Smooth muscle cell (in vitro differentiated cells): Measurements from ENCODE around the gene TSPO. TPM values are rescaled to one million over a fixed set of nuclear protein-coding genes. Genes with fewer than 3 reads are reported as not detected.

Source experiments
- DNase-seq: peaks from one replicate; lab custom pipeline; 2025; ENCODE audit not compliant: unreplicated experiment; lab: John Stamatoyannopoulos, UW
- H2AFZ ChIP-seq: fragments of 200-600 bp; sonication (generic); 2 replicates; pipeline ENCODE4 v1.6.0; 2016; ENCODE audit warnings: antibody characterized with exemption, low read depth, mild to moderate bottlenecking
- H3F3A ChIP-seq: fragments of 200-600 bp; sonication (generic); 2 replicates; pipeline ENCODE4 v1.6.0; 2017; ENCODE audit warnings: antibody characterized with exemption, low read depth
- H3K27ac ChIP-seq: fragments of 200-600 bp; sonication (generic); 2 replicates; pipeline ENCODE4 v1.5.1; 2016; ENCODE audit warnings: low read depth, mild to moderate bottlenecking
- H3K27me3 ChIP-seq: fragments of 200-600 bp; sonication (generic); 2 replicates; pipeline ENCODE4 v1.6.1; 2016; ENCODE audit warnings: low read depth, mild to moderate bottlenecking
- H3K36me3 ChIP-seq: fragments of 200-600 bp; sonication (generic); 2 replicates; pipeline ENCODE4 v1.5.1; 2016; ENCODE audit warnings: low read depth
- H3K4me1 ChIP-seq: fragments of 200-600 bp; sonication (generic); 2 replicates; pipeline ENCODE4 v1.5.1; 2016; ENCODE audit warnings: low read depth
- H3K4me2 ChIP-seq: fragments of 200-600 bp; sonication (generic); 2 replicates; pipeline ENCODE4 v1.6.0; 2016; ENCODE audit warnings: mild to moderate bottlenecking
- H3K4me3 ChIP-seq: fragments of 200-600 bp; sonication (generic); 2 replicates; pipeline ENCODE4 v1.5.1; 2016; ENCODE audit warnings: mild to moderate bottlenecking
- H3K79me2 ChIP-seq: fragments of 200-600 bp; sonication (generic); 2 replicates; pipeline ENCODE4 v1.6.0; 2016; ENCODE audit warnings: low read depth, mild to moderate bottlenecking
- H3K9ac ChIP-seq: fragments of 200-600 bp; sonication (generic); 2 replicates; pipeline ENCODE4 v1.6.0; 2016; ENCODE audit warnings: low read depth
- H3K9me3 ChIP-seq: fragments of 200-600 bp; sonication (generic); replicated peaks from 2 replicates; pipeline ENCODE4 v1.5.1; 2016; ENCODE audit warnings: low read depth
- H4K20me1 ChIP-seq: fragments of 200-600 bp; sonication (generic); 2 replicates; pipeline ENCODE4 v1.6.0; 2016; ENCODE audit warnings: low read depth
- CTCF ChIP-seq: fragments of 200-600 bp; sonication (generic); IDR thresholded peaks from 2 replicates; pipeline ENCODE4 v1.5.1; 2017; ENCODE audit warnings: borderline replicate concordance, mild to moderate bottlenecking, antibody characterized with exemption; ENCODE audit not compliant: insufficient read depth, poor library complexity, severe bottlenecking
- WGBS: methylation state at CpG from one replicate; pipeline ENCODE4 v1.1.7; 2016; ENCODE audit warnings: low lambda C conversion rate; 5-methylcytosine and 5-hydroxymethylcytosine counted together
- polyA plus RNA-seq: library from polyadenylated mRNA; unstranded; fragments of >200 nt; fragmentation: Nextera tagmentation; extraction: Ambion mirVana; gene quantifications from 2 replicates; pipeline ENCODE4 v1.2.1, GENCODE V29; 2016
- total RNA-seq: library from RNA; depleted of rRNA; stranded (reverse); fragments of >200 nt; gene quantifications from 2 replicates; pipeline ENCODE4 v1.2.3, GENCODE V29; 2014

TSPO gene
- total and polyA plus RNA-seq, 2 experiments from 2014 or later: 170 to 251 TPM

- Histone ChIP-seq H3K27ac (peak overlapping the region; percentile 45), H3K9ac (no peak overlapping the region), H3K4me3 (no peak overlapping the region), H3K4me2 (no peak overlapping the region), H3F3A (peaks cover 4% of the 10 kb centered on the region), H3K27me3 (no peaks in the 10 kb centered on the region), H3K9me3 (no peaks in the 10 kb centered on the region), H4K20me1 (peaks cover 17% of the 10 kb centered on the region), H3K79me2 (no peaks in the 10 kb centered on the region), H3K36me3 (no peaks in the 10 kb centered on the region), H2AFZ (no peak overlapping the region), H3K4me1 (peaks cover 19% of the 10 kb centered on the region)
- 71% methylated on average over 12 of the region's 12 CpGs for WGBS
- TF ChIP-seq CTCF: no peak
- no peak for DNase-seq
These were observed 32.3 kb downstream of the TSPO start for GRCh38 chr22:43183496-43184277.

GRCh38 chr22:43185860-43186261 is 34.5 kb downstream of the TSPO start:
- Histone ChIP-seq H3K27me3 (no peaks in the 10 kb centered on the region), H3K79me2 (no peaks in the 10 kb centered on the region), H3K36me3 (no peaks in the 10 kb centered on the region), H3K9ac (peak overlapping the region; percentile 4), H3K9me3 (no peaks in the 10 kb centered on the region), H3K4me1 (peaks cover 19% of the 10 kb centered on the region), H3K27ac (no peak overlapping the region), H3K4me3 (peak overlapping the region; percentile 79), H2AFZ (no peak overlapping the region), H3F3A (peaks cover 4% of the 10 kb centered on the region), H4K20me1 (peaks cover 17% of the 10 kb centered on the region), H3K4me2 (peak overlapping the region; percentile 92)
- WGBS: 25% methylated on average over 12 of the region's 12 CpGs
- no peak for TF ChIP-seq CTCF
- no peak for DNase-seq

GRCh38 chr22:43186272-43187170 is 35.2 kb downstream of the TSPO start, which contains the start of gene TTLL12:
TSS of gene TTLL12 (minus strand) at chr22:43187134. CDS start at chr22:43187069, 65 bp downstream.
- peaks cover 17% of the 10 kb centered on the region for H4K20me1 ChIP-seq
- peak; percentile 31 for DNase-seq
- TF ChIP-seq CTCF: no peak

More at GRCh38 chr22:43186272-43187170, 35.2 kb downstream of the TSPO start, which contains the start of gene TTLL12:
- peaks cover 4% of the 10 kb centered on the region for H3F3A ChIP-seq
- H3K4me1 ChIP-seq: peaks cover 19% of the 10 kb centered on the region
- H3K4me2 ChIP-seq: peak within 1 kb of the TSS; percentile 95
- H2AFZ ChIP-seq: peak within 1 kb of the TSS; percentile 100
- H3K9me3 ChIP-seq: no peaks in the 10 kb centered on the region
- H3K27me3 ChIP-seq: no peaks in the 10 kb centered on the region
- peak within 1 kb of the TSS; percentile 78 for H3K9ac ChIP-seq
- H3K27ac ChIP-seq: peak within 1 kb of the TSS; percentile 94
- WGBS: 2% methylated on average over 46 of the region's 87 CpGs
- H3K36me3 ChIP-seq: no peaks in the 10 kb centered on the region
- peak within 1 kb of the TSS; percentile 79 for H3K4me3 ChIP-seq
- no peaks in the 10 kb centered on the region for H3K79me2 ChIP-seq
